NCI-H1417 (cell line): ENCODE data around the gene ZDHHC14.
"Not testable (repeated sequence)": the region's sequence is repeated elsewhere in the genome, so short reads cannot be mapped to it uniquely, and the experiment has no call there.

Experiments used
- DNase-seq, 3 experiments: peaks; one replicate each; lab custom pipeline; 2025; lab: John Stamatoyannopoulos, UW

ZDHHC14 gene

GRCh38 chr6:157380458-157380778, 572 bp upstream of the ZDHHC14 start:
- no peak for DNase-seq

GRCh38 chr6:157381631-157382621, 936 bp downstream of the ZDHHC14 start:
- DNase-seq: peak; percentile 24 to 81 (median 79)

GRCh38 chr6:157382821-157383220, 1.8 kb downstream of the ZDHHC14 start:
- peak in 1 of 3 experiments; percentile 49 for DNase-seq

- peak in 1 of 3 experiments; percentile 44 for DNase-seq
Observed at GRCh38 chr6:157383471-157383870, 2.5 kb downstream of the ZDHHC14 start.

GRCh38 chr6:157384962-157385361, 4.0 kb downstream of the ZDHHC14 start:
- not testable (repeated sequence) for DNase-seq

GRCh38 chr6:157385482-157385881, 4.5 kb downstream of the ZDHHC14 start:
- DNase-seq: no peak

- DNase-seq: no peak
Observed at GRCh38 chr6:157386023-157386422, 5.0 kb downstream of the ZDHHC14 start.

GRCh38 chr6:157386454-157386853, 5.5 kb downstream of the ZDHHC14 start:
- no peak for DNase-seq

- DNase-seq: no peak
Observed at GRCh38 chr6:157388924-157389323, 7.9 kb downstream of the ZDHHC14 start.

GRCh38 chr6:157390273-157391060, 9.5 kb downstream of the ZDHHC14 start:
- peak in 1 of 3 experiments; percentile 7 for DNase-seq

GRCh38 chr6:157392927-157393668, 12.1 kb downstream of the ZDHHC14 start:
- DNase-seq: no peak

- no peak for DNase-seq
Observed at GRCh38 chr6:157393669-157394327, 12.8 kb downstream of the ZDHHC14 start.

- not testable (repeated sequence) for DNase-seq
Observed at GRCh38 chr6:157395199-157395598, 14.2 kb downstream of the ZDHHC14 start.

- DNase-seq: no peak
Observed at GRCh38 chr6:157396026-157396425, 15.0 kb downstream of the ZDHHC14 start.

GRCh38 chr6:157397660-157398059, 16.7 kb downstream of the ZDHHC14 start:
- DNase-seq: no peak

GRCh38 chr6:157398151-157398550, 17.2 kb downstream of the ZDHHC14 start:
- DNase-seq: no peak

- no peak for DNase-seq
Observed at GRCh38 chr6:157400676-157401075, 19.7 kb downstream of the ZDHHC14 start.

- DNase-seq: no peak
Observed at GRCh38 chr6:157401734-157402338, 20.8 kb downstream of the ZDHHC14 start.

- DNase-seq: no peak
Observed at GRCh38 chr6:157402996-157403685, 22.2 kb downstream of the ZDHHC14 start.

- no peak for DNase-seq
Observed at GRCh38 chr6:157403686-157404051, 22.7 kb downstream of the ZDHHC14 start.

- DNase-seq: no peak
Observed at GRCh38 chr6:157405986-157406385, 25.0 kb downstream of the ZDHHC14 start.
